Measurements from ENCODE around the gene MTARC2.

- TF ChIP-seq CTCF (IDR thresholded peaks at IDR 0.05) (peak in 4 of 7 experiments; percentile 65 to 79 (median 77)), POLR2AphosphoS5 (IDR thresholded peaks at IDR 0.05) (no peak)
Measured at GRCh38 chr1:220803401-220804201, 55.5 kb downstream of the MTARC2 start.

All from stomach (tissue), 4 donors.